Mammary epithelial cell (primary cell): Measurements from ENCODE around the gene CCDC69.

Experiments used
- CTCF ChIP-seq, 2 donors: IDR thresholded peaks in 1 of 2; conservative IDR thresholded peaks in 1 of 2; 2 replicates each; pipeline ENCODE4 v1.5.1; 2011 to 2012; ENCODE audit warnings: inconsistent platforms in 2 of 2, low read length in 2 of 2, mild to moderate bottlenecking in 2 of 2, control low read depth in 1 of 2, low read depth in 1 of 2; ENCODE audit not compliant: insufficient read depth in 1 of 2; ENCODE audit errors: extremely low read depth in 1 of 2
- EZH2 ChIP-seq: IDR thresholded peaks from 2 replicates; pipeline ENCODE4 v1.6.1; 2012; ENCODE audit warnings: low read length, inconsistent platforms, borderline replicate concordance

GRCh38 chr5:151200913-151201595, 22.8 kb downstream of the CCDC69 start:
- TF ChIP-seq CTCF (conservative IDR thresholded peaks at IDR 0.05 in 1 of 2, IDR thresholded peaks at IDR 0.05 in 1 of 2; ENCODE audit: extremely low read depth in 1 of 2, insufficient read depth in 1 of 2, low read depth in 1 of 2, low read length in 2 of 2): no peak
- TF ChIP-seq EZH2: no peak
